ENCODE results near the gene BARHL1. TPM values are rescaled to one million over a fixed set of nuclear protein-coding genes. Genes with fewer than 3 reads are reported as not detected.

BARHL1 gene
- total RNA-seq, 1 donor from 2014 or later = not detected

DNA sequence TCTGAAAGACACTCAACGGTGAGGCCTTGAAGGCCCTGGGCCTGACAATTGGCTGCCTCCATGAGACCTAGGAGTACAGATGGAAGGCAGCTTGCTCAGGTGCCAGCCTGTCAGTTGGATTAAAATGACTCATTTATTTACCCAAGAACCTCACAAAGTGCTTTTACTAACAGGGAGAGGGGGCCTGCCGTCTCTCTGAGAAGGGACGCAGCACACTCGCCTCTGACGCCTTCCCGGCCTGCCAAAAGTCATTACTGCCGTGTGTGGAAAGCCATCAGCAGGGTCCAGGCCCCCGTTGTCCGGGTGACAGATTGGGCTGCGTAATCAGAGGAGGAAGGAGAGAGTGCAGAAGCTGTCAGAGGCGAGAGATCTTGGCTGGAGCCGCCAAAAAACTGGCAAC lies 54.9 kb downstream of the BARHL1 start:
- peaks cover 20% of the 10 kb centered on the region for H3K36me3 Mint-ChIP-seq (ENCODE audit: low read depth, unreplicated experiment)
- FAIRE-seq = no peak

DNA sequence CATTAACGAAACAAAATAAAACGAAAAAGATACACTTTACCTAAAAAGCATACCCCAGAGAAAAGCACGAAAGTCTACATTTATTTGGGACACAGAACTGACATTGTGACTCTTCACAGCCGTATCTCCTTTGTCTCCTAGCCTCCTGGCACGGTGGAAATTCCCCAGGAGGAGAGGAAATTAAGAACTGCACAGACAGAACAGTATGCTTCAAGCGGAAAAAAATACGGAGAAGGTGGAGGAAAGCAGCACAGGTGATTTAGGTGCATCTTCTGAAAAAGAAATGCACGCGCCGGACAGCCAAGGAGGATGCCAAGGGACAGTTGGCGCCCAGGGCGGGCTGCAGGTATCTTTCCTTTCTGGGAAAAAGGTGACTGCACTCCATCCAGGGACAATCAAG lies 55.4 kb downstream of the BARHL1 start:
- no peaks in the 10 kb centered on the region for H3K9me3 Mint-ChIP-seq (ENCODE audit: unreplicated experiment)

More for the DNA sequence above, 54.9 kb downstream of the BARHL1 start:
- no peak for TF ChIP-seq EZH2 (IDR thresholded peaks at IDR 0.05; ENCODE audit: insufficient read depth, low read length)
- TF ChIP-seq, protein P1, sequence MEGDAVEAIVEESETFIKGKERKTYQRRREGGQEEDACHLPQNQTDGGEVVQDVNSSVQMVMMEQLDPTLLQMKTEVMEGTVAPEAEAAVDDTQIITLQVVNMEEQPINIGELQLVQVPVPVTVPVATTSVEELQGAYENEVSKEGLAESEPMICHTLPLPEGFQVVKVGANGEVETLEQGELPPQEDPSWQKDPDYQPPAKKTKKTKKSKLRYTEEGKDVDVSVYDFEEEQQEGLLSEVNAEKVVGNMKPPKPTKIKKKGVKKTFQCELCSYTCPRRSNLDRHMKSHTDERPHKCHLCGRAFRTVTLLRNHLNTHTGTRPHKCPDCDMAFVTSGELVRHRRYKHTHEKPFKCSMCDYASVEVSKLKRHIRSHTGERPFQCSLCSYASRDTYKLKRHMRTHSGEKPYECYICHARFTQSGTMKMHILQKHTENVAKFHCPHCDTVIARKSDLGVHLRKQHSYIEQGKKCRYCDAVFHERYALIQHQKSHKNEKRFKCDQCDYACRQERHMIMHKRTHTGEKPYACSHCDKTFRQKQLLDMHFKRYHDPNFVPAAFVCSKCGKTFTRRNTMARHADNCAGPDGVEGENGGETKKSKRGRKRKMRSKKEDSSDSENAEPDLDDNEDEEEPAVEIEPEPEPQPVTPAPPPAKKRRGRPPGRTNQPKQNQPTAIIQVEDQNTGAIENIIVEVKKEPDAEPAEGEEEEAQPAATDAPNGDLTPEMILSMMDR (IDR thresholded peaks at IDR 0.05; ENCODE audit: insufficient read depth, low read depth, low read length) = no peak
- H2AFZ ChIP-seq (ENCODE audit: low read depth, low read length) = no peak overlapping the region
- no peaks in the 10 kb centered on the region for H3K27me3 Mint-ChIP-seq (ENCODE audit: low read depth, unreplicated experiment)
- peaks cover 6% of the 10 kb centered on the region for H3K4me1 Mint-ChIP-seq (ENCODE audit: low read depth, unreplicated experiment)
- H3K9me3 Mint-ChIP-seq (ENCODE audit: unreplicated experiment) = no peaks in the 10 kb centered on the region
- peaks cover 17% of the 10 kb centered on the region for H4K20me1 ChIP-seq (ENCODE audit: insufficient read depth, low read length)
- no peak overlapping the region for H3K4me2 ChIP-seq (ENCODE audit: low read length)
- H3K27ac Mint-ChIP-seq (ENCODE audit: unreplicated experiment) = no peak overlapping the region
- H3K9ac ChIP-seq (ENCODE audit: low read length) = no peak overlapping the region
- no peaks in the 10 kb centered on the region for H3K4me1 ChIP-seq (ENCODE audit: insufficient read depth, low read length)
- H3K9me3 ChIP-seq (ENCODE audit: insufficient read depth, low read depth, low read length) = no peaks in the 10 kb centered on the region
- no peak overlapping the region for H3K4me3 Mint-ChIP-seq (ENCODE audit: unreplicated experiment)
- H3K27me3 ChIP-seq (ENCODE audit: insufficient read depth, low read length) = no peaks in the 10 kb centered on the region
- no peak overlapping the region for H3K4me3 ChIP-seq (ENCODE audit: insufficient read depth, low read depth, low read length)
- H3K27ac ChIP-seq (ENCODE audit: low read depth, low read length) = no peak overlapping the region
- H3K79me2 ChIP-seq (ENCODE audit: insufficient read depth, low read length) = no peaks in the 10 kb centered on the region
- peaks cover 30% of the 10 kb centered on the region for H3K36me3 ChIP-seq (ENCODE audit: insufficient read depth, low read length)
- no peak for DNase-seq (ENCODE audit: low read depth)

DNA sequence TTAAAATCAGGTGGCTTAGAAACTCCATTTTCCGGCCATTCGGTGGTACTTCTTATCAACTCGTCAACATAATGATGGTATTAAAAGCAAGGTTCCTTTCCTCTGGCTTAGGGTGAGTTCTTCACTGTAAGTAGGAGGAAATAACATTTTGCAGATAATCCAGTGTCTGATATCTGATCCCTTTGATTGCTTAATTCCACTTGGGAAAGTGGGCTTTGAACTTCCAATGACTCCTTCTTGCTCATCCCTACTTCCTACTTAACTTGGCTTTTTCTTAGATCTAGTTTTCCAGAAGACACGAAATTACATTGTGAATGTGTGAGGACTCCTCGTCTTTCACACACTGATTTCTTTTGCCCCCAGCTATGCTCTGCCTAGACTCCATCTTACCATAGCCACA lies 55.8 kb downstream of the BARHL1 start:
- H4K20me1 ChIP-seq (ENCODE audit: insufficient read depth, low read length) = peaks cover 14% of the 10 kb centered on the region
- peaks cover 34% of the 10 kb centered on the region for H3K36me3 ChIP-seq (ENCODE audit: insufficient read depth, low read length)
- FAIRE-seq = no peak
- H3K79me2 ChIP-seq (ENCODE audit: insufficient read depth, low read length) = no peaks in the 10 kb centered on the region
- H3K36me3 Mint-ChIP-seq (ENCODE audit: low read depth, unreplicated experiment) = peaks cover 20% of the 10 kb centered on the region
- H3K9me3 ChIP-seq (ENCODE audit: insufficient read depth, low read depth, low read length) = no peaks in the 10 kb centered on the region
- H3K27ac Mint-ChIP-seq (ENCODE audit: unreplicated experiment) = no peak overlapping the region
- H3K27me3 ChIP-seq (ENCODE audit: insufficient read depth, low read length) = no peaks in the 10 kb centered on the region
- H3K4me1 ChIP-seq (ENCODE audit: insufficient read depth, low read length) = no peaks in the 10 kb centered on the region
- H3K9ac ChIP-seq (ENCODE audit: low read length) = no peak overlapping the region
- no peak overlapping the region for H2AFZ ChIP-seq (ENCODE audit: low read depth, low read length)
- no peaks in the 10 kb centered on the region for H3K27me3 Mint-ChIP-seq (ENCODE audit: low read depth, unreplicated experiment)
- no peak overlapping the region for H3K27ac ChIP-seq (ENCODE audit: low read depth, low read length)
- no peaks in the 10 kb centered on the region for H3K4me1 Mint-ChIP-seq (ENCODE audit: low read depth, unreplicated experiment)
- no peaks in the 10 kb centered on the region for H3K9me3 Mint-ChIP-seq (ENCODE audit: unreplicated experiment)
- TF ChIP-seq, protein P1 (IDR thresholded peaks at IDR 0.05; ENCODE audit: insufficient read depth, low read depth, low read length) = no peak
- TF ChIP-seq EZH2 (IDR thresholded peaks at IDR 0.05; ENCODE audit: insufficient read depth, low read length) = no peak
- no peak overlapping the region for H3K4me3 ChIP-seq (ENCODE audit: insufficient read depth, low read depth, low read length)
- H3K4me3 Mint-ChIP-seq (ENCODE audit: unreplicated experiment) = no peak overlapping the region
- DNase-seq (ENCODE audit: low read depth) = no peak
- H3K4me2 ChIP-seq (ENCODE audit: low read length) = no peak overlapping the region

More for the DNA sequence above, 55.4 kb downstream of the BARHL1 start:
- H3K4me3 Mint-ChIP-seq (ENCODE audit: unreplicated experiment) = no peak overlapping the region
- Histone ChIP-seq H4K20me1 (ENCODE audit: insufficient read depth, low read length) (peaks cover 17% of the 10 kb centered on the region), H3K27ac (ENCODE audit: low read depth, low read length) (no peak overlapping the region), H3K79me2 (ENCODE audit: insufficient read depth, low read length) (no peaks in the 10 kb centered on the region), H3K27me3 (ENCODE audit: insufficient read depth, low read length) (no peaks in the 10 kb centered on the region), H3K9ac (ENCODE audit: low read length) (no peak overlapping the region), H2AFZ (ENCODE audit: low read depth, low read length) (no peak overlapping the region), H3K9me3 (ENCODE audit: insufficient read depth, low read depth, low read length) (no peaks in the 10 kb centered on the region), H3K4me2 (ENCODE audit: low read length) (no peak overlapping the region), H3K36me3 (ENCODE audit: insufficient read depth, low read length) (peaks cover 31% of the 10 kb centered on the region), H3K4me1 (ENCODE audit: insufficient read depth, low read length) (no peaks in the 10 kb centered on the region), H3K4me3 (ENCODE audit: insufficient read depth, low read depth, low read length) (no peak overlapping the region)
- TF ChIP-seq EZH2 (IDR thresholded peaks at IDR 0.05; ENCODE audit: insufficient read depth, low read length) = no peak
- TF ChIP-seq, protein P1 (IDR thresholded peaks at IDR 0.05; ENCODE audit: insufficient read depth, low read depth, low read length) = no peak
- H3K36me3 Mint-ChIP-seq (ENCODE audit: low read depth, unreplicated experiment) = peaks cover 20% of the 10 kb centered on the region
- no peak for DNase-seq (ENCODE audit: low read depth)
- peaks cover 2% of the 10 kb centered on the region for H3K4me1 Mint-ChIP-seq (ENCODE audit: low read depth, unreplicated experiment)
- no peak overlapping the region for H3K27ac Mint-ChIP-seq (ENCODE audit: unreplicated experiment)
- FAIRE-seq = no peak
- no peaks in the 10 kb centered on the region for H3K27me3 Mint-ChIP-seq (ENCODE audit: low read depth, unreplicated experiment)

Data from astrocyte (in vitro differentiated cells and primary cell).